Trophoblast cell (in vitro differentiated cells and primary cell): ENCODE measurements around the gene INTS15.
A peak's percentile ranks its signal among the peaks of the same experiment; 100 is the strongest.

Experiments used
- DNase-seq, 2 donors: peaks; one replicate each; pipeline ENCODE4 v3.0.0-alpha.2; 2016
- H2AFZ ChIP-seq: 2 replicates; pipeline ENCODE4 v1.6.1; 2013; ENCODE audit warnings: low read length, moderate library complexity, mild to moderate bottlenecking; ENCODE audit not compliant: insufficient read depth, poor library complexity
- H2AK5ac ChIP-seq: 2 replicates; pipeline ENCODE4 v1.6.1; 2013; ENCODE audit warnings: mild to moderate bottlenecking, low read length
- H2BK120ac ChIP-seq: 2 replicates; pipeline ENCODE4 v1.6.1; 2013; ENCODE audit warnings: low read length, mild to moderate bottlenecking, moderate library complexity; ENCODE audit not compliant: insufficient read depth, poor library complexity
- H2BK12ac ChIP-seq: 2 replicates; pipeline ENCODE4 v1.6.1; 2013; ENCODE audit warnings: mild to moderate bottlenecking, low read length, moderate library complexity
- H2BK5ac ChIP-seq: 2 replicates; pipeline ENCODE4 v1.6.1; 2013; ENCODE audit warnings: low read length, low read depth, moderate library complexity, mild to moderate bottlenecking; ENCODE audit not compliant: poor library complexity
- H3K14ac ChIP-seq: 2 replicates; pipeline ENCODE4 v1.6.1; 2013; ENCODE audit warnings: mild to moderate bottlenecking, low read length
- H3K18ac ChIP-seq: 2 replicates; pipeline ENCODE4 v1.6.1; 2013; ENCODE audit warnings: mild to moderate bottlenecking, low read length
- H3K23ac ChIP-seq: 2 replicates; pipeline ENCODE4 v1.6.1; 2013; ENCODE audit warnings: low read length
- H3K27ac ChIP-seq: 2 replicates; pipeline ENCODE4 v1.5.1; 2013; ENCODE audit warnings: low read depth, mild to moderate bottlenecking, inconsistent platforms, low read length, moderate library complexity
- H3K27me3 ChIP-seq: 2 replicates; pipeline ENCODE4 v1.6.1; 2013; ENCODE audit warnings: inconsistent platforms, mild to moderate bottlenecking, low read length, moderate library complexity; ENCODE audit not compliant: insufficient read depth
- H3K36me3 ChIP-seq, 2 experiments: 1 replicate in 1 of 2; 2 replicates in 1 of 2; pipeline ENCODE4 v1.6.1; 2013; ENCODE audit warnings: low read length in 2 of 2, mild to moderate bottlenecking in 2 of 2, moderate library complexity in 1 of 2; ENCODE audit not compliant: insufficient read depth in 2 of 2, control insufficient read depth in 1 of 2
- H3K4ac ChIP-seq: 2 replicates; pipeline ENCODE4 v1.6.1; 2013; ENCODE audit warnings: low read depth, mild to moderate bottlenecking, low read length, moderate library complexity
- H3K4me1 ChIP-seq, 2 experiments: 1 replicate in 1 of 2; 2 replicates in 1 of 2; pipeline ENCODE4 v1.6.1; 2013; ENCODE audit warnings: low read length in 2 of 2, mild to moderate bottlenecking in 2 of 2, moderate library complexity in 1 of 2; ENCODE audit not compliant: insufficient read depth in 2 of 2, control insufficient read depth in 1 of 2
- H3K4me2 ChIP-seq: 2 replicates; pipeline ENCODE4 v1.6.1; 2013; ENCODE audit warnings: inconsistent platforms, mild to moderate bottlenecking, low read length, moderate library complexity
- H3K4me3 ChIP-seq: 2 replicates; pipeline ENCODE4 v1.5.1; 2013; ENCODE audit warnings: mild to moderate bottlenecking, low read depth, low read length, inconsistent platforms
- H3K79me1 ChIP-seq: one replicate; pipeline ENCODE4 v1.6.1; 2013; ENCODE audit warnings: low read length
- H3K79me2 ChIP-seq: 2 replicates; pipeline ENCODE4 v1.6.1; 2013; ENCODE audit warnings: low read length, mild to moderate bottlenecking; ENCODE audit not compliant: control insufficient read depth, insufficient read depth, poor library complexity
- H3K9ac ChIP-seq: 2 replicates; pipeline ENCODE4 v1.6.1; 2013; ENCODE audit warnings: mild to moderate bottlenecking, low read length
- H3K9me3 ChIP-seq: 2 replicates; pipeline ENCODE4 v1.6.1; 2013; ENCODE audit warnings: low read depth, mild to moderate bottlenecking, control low read depth, inconsistent platforms, low read length; ENCODE audit not compliant: insufficient read depth
- H4K12ac ChIP-seq: 2 replicates; pipeline ENCODE4 v1.6.1; 2013; ENCODE audit warnings: low read depth, mild to moderate bottlenecking, low read length, moderate library complexity
- H4K8ac ChIP-seq: 2 replicates; pipeline ENCODE4 v1.6.1; 2013; ENCODE audit warnings: low read depth, mild to moderate bottlenecking, low read length, moderate library complexity
- H4K91ac ChIP-seq: one replicate; pipeline ENCODE4 v1.6.1; 2013; ENCODE audit warnings: low read depth, mild to moderate bottlenecking, low read length, moderate library complexity
- WGBS: extraction: QIAGEN DNeasy Blood & Tissue Kit; methylation state at CpG from one replicate; pipeline ENCODE4 v1.1.7; 2013; ENCODE audit warnings: missing lambda C conversion rate; ENCODE audit not compliant: insufficient read length, insufficient coverage; ENCODE audit errors: extremely low coverage; 5-methylcytosine and 5-hydroxymethylcytosine counted together

INTS15 gene

GRCh38 chr7:6563936-6564770 is 25.7 kb upstream of the INTS15 start:
- WGBS, result no CpG with 5 or more reads among the region's 12 CpGs

GRCh38 chr7:6565655-6566054 is 24.2 kb upstream of the INTS15 start:
- Histone ChIP-seq H3K23ac (no peak overlapping the region), H3K36me3 (no peaks in the 10 kb centered on the region), H2AFZ (no peak overlapping the region), H3K18ac (no peak overlapping the region), H3K27ac (no peak overlapping the region), H2BK5ac (no peak overlapping the region), H3K4me1 (no peaks in the 10 kb centered on the region), H3K79me1 (no peaks in the 10 kb centered on the region), H3K4me2 (no peak overlapping the region), H4K12ac (no peak overlapping the region), H3K14ac (no peak overlapping the region), H3K79me2 (no peaks in the 10 kb centered on the region), H3K4ac (no peak overlapping the region), H2AK5ac (no peak overlapping the region), H3K9me3 (no peaks in the 10 kb centered on the region), H3K9ac (no peak overlapping the region), H4K91ac (no peak overlapping the region), H4K8ac (no peak overlapping the region), H2BK120ac (no peak overlapping the region), H3K4me3 (no peak overlapping the region), H3K27me3 (no peaks in the 10 kb centered on the region), H2BK12ac (no peak overlapping the region)
- no CpG with 5 or more reads among the region's 4 CpGs for WGBS
- DNase-seq, result no peak

More at GRCh38 chr7:6563936-6564770, 25.7 kb upstream of the INTS15 start:
- H4K8ac ChIP-seq, result no peak overlapping the region
- no peak overlapping the region for H3K23ac ChIP-seq
- no peak overlapping the region for H3K9ac ChIP-seq
- no peak overlapping the region for H3K18ac ChIP-seq
- H3K27me3 ChIP-seq, result no peaks in the 10 kb centered on the region
- H2BK5ac ChIP-seq, result no peak overlapping the region
- H2AFZ ChIP-seq, result no peak overlapping the region
- no peaks in the 10 kb centered on the region for H3K36me3 ChIP-seq
- H2BK12ac ChIP-seq, result no peak overlapping the region
- no peak overlapping the region for H4K12ac ChIP-seq
- no peaks in the 10 kb centered on the region for H3K9me3 ChIP-seq
- no peak overlapping the region for H3K4me2 ChIP-seq
- H3K4ac ChIP-seq, result no peak overlapping the region
- H2BK120ac ChIP-seq, result no peak overlapping the region
- H3K4me1 ChIP-seq, result no peaks in the 10 kb centered on the region
- no peaks in the 10 kb centered on the region for H3K79me2 ChIP-seq
- H2AK5ac ChIP-seq, result no peak overlapping the region
- H4K91ac ChIP-seq, result no peak overlapping the region
- no peak for DNase-seq
- H3K14ac ChIP-seq, result no peak overlapping the region
- no peak overlapping the region for H3K4me3 ChIP-seq
- H3K27ac ChIP-seq, result no peak overlapping the region
- no peaks in the 10 kb centered on the region for H3K79me1 ChIP-seq

DNA sequence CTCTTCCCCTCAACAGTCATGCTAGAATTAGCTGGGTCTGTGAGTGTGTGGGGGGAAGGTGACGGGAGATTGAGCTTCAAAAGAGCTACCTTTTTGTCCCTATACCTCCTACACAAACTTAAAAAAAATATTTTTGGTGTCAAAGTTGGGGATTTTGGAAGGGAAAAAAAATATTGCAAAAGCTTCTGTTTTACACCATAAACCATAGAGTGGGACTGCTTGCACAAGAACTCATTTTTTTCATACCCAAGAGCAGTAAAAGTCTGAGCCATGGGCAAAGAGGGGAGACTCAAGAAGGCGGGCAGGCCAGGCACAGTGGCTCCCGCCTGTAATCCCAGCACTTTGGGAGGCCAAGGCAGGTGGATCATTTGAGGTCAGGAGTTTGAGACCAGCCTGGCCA is 21.9 kb upstream of the INTS15 start:
- no peaks in the 10 kb centered on the region for H3K9me3 ChIP-seq
- H3K9ac ChIP-seq, result no peak overlapping the region
- H4K8ac ChIP-seq, result no peak overlapping the region
- H3K4ac ChIP-seq, result no peak overlapping the region
- H3K14ac ChIP-seq, result no peak overlapping the region
- no peak overlapping the region for H3K27ac ChIP-seq
- no peak overlapping the region for H2BK120ac ChIP-seq
- no peak overlapping the region for H3K18ac ChIP-seq
- no peak overlapping the region for H2AK5ac ChIP-seq
- no peak overlapping the region for H2BK5ac ChIP-seq
- H3K36me3 ChIP-seq, result no peaks in the 10 kb centered on the region
- H3K4me3 ChIP-seq, result no peak overlapping the region
- H3K4me1 ChIP-seq, result no peaks in the 10 kb centered on the region
- H4K12ac ChIP-seq, result no peak overlapping the region
- H3K27me3 ChIP-seq, result no peaks in the 10 kb centered on the region
- no peaks in the 10 kb centered on the region for H3K79me1 ChIP-seq
- H2BK12ac ChIP-seq, result no peak overlapping the region
- no peak overlapping the region for H4K91ac ChIP-seq
- WGBS, result no CpG with 5 or more reads among the region's 3 CpGs
- no peaks in the 10 kb centered on the region for H3K79me2 ChIP-seq
- H3K4me2 ChIP-seq, result no peak overlapping the region
- no peak overlapping the region for H3K23ac ChIP-seq
- DNase-seq, result no peak
- H2AFZ ChIP-seq, result no peak overlapping the region

GRCh38 chr7:6571160-6571779 is 18.6 kb upstream of the INTS15 start:
- Histone ChIP-seq H3K23ac (peak overlapping the region; percentile 55), H3K27ac (no peak overlapping the region), H2BK12ac (no peak overlapping the region), H3K9ac (no peak overlapping the region), H3K4me3 (no peak overlapping the region), H2AK5ac (no peak overlapping the region), H3K27me3 (no peaks in the 10 kb centered on the region), H3K4me2 (no peak overlapping the region), H3K79me1 (no peaks in the 10 kb centered on the region), H3K36me3 (no peaks in the 10 kb centered on the region), H2BK120ac (no peak overlapping the region), H4K12ac (no peak overlapping the region), H3K4ac (no peak overlapping the region), H3K14ac (no peak overlapping the region), H2BK5ac (no peak overlapping the region), H3K18ac (no peak overlapping the region), H2AFZ (no peak overlapping the region), H3K4me1 (no peaks in the 10 kb centered on the region), H4K91ac (no peak overlapping the region), H3K79me2 (no peaks in the 10 kb centered on the region), H3K9me3 (no peaks in the 10 kb centered on the region), H4K8ac (no peak overlapping the region)
- no peak for DNase-seq
- no CpG with 5 or more reads among the region's 7 CpGs for WGBS
